T-helper 1 cell treated with Interleukin-12 subunit alpha and Interleukin-12 subunit beta and Interleukin-4 antibody, amounts not matched to agents 30 μg/mL and 1 μg/mL, for 36 hours (primary cell): ENCODE measurements around the gene CARD9.

ENCODE experiments used
- H3K27ac Mint-ChIP-seq: one replicate; pipeline ENCODE4 v1.8.0; 2021; ENCODE audit warnings: mild to moderate bottlenecking, mixed read lengths
- H3K27me3 Mint-ChIP-seq: one replicate; pipeline ENCODE4 v1.8.0; 2021; ENCODE audit warnings: low read depth, mixed read lengths
- H3K36me3 Mint-ChIP-seq: one replicate; pipeline ENCODE4 v1.8.0; 2021; ENCODE audit warnings: low read depth, mixed read lengths
- H3K4me1 Mint-ChIP-seq: one replicate; pipeline ENCODE4 v1.8.0; 2021; ENCODE audit warnings: low read depth, mixed read lengths
- H3K4me3 Mint-ChIP-seq: one replicate; pipeline ENCODE4 v1.8.0; 2021; ENCODE audit warnings: mild to moderate bottlenecking, moderate library complexity, mixed read lengths
- H3K9me3 Mint-ChIP-seq: one replicate; pipeline ENCODE4 v1.8.0; 2021; ENCODE audit warnings: mixed read lengths

Gene CARD9

GRCh38 chr9:136380381-136380780 lies 6.9 kb upstream of the CARD9 start:
- Mint-ChIP-seq H3K36me3 (peaks cover 15% of the 10 kb centered on the region), H3K4me3 (no peak overlapping the region), H3K27me3 (no peaks in the 10 kb centered on the region), H3K4me1 (peaks cover 13% of the 10 kb centered on the region), H3K9me3 (no peaks in the 10 kb centered on the region), H3K27ac (no peak overlapping the region)

- Mint-ChIP-seq H3K36me3 (peaks cover 12% of the 10 kb centered on the region), H3K4me1 (peaks cover 8% of the 10 kb centered on the region), H3K9me3 (no peaks in the 10 kb centered on the region), H3K4me3 (no peak overlapping the region), H3K27me3 (no peaks in the 10 kb centered on the region), H3K27ac (no peak overlapping the region)
Measured at GRCh38 chr9:136379891-136380290, 6.4 kb upstream of the CARD9 start.

GRCh38 chr9:136379401-136379800 lies 5.9 kb upstream of the CARD9 start:
- Mint-ChIP-seq H3K4me3 (no peak overlapping the region), H3K27ac (no peak overlapping the region), H3K27me3 (no peaks in the 10 kb centered on the region), H3K4me1 (peaks cover 3% of the 10 kb centered on the region), H3K36me3 (peaks cover 8% of the 10 kb centered on the region), H3K9me3 (no peaks in the 10 kb centered on the region)

GRCh38 chr9:136379003-136379287 lies 5.5 kb upstream of the CARD9 start:
- H3K4me3 Mint-ChIP-seq, result no peak overlapping the region
- peaks cover 3% of the 10 kb centered on the region for H3K36me3 Mint-ChIP-seq
- no peaks in the 10 kb centered on the region for H3K4me1 Mint-ChIP-seq
- no peaks in the 10 kb centered on the region for H3K9me3 Mint-ChIP-seq
- no peaks in the 10 kb centered on the region for H3K27me3 Mint-ChIP-seq
- H3K27ac Mint-ChIP-seq, result no peak overlapping the region

GRCh38 chr9:136378170-136379002 lies 4.9 kb upstream of the CARD9 start:
- Mint-ChIP-seq H3K9me3 (no peaks in the 10 kb centered on the region), H3K36me3 (peaks cover 2% of the 10 kb centered on the region), H3K4me1 (no peaks in the 10 kb centered on the region), H3K4me3 (no peak overlapping the region), H3K27ac (no peak overlapping the region), H3K27me3 (no peaks in the 10 kb centered on the region)

- peaks cover 2% of the 10 kb centered on the region for H3K36me3 Mint-ChIP-seq
- H3K9me3 Mint-ChIP-seq, result no peaks in the 10 kb centered on the region
- H3K27ac Mint-ChIP-seq, result no peak overlapping the region
- H3K27me3 Mint-ChIP-seq, result no peaks in the 10 kb centered on the region
- H3K4me1 Mint-ChIP-seq, result peaks cover 3% of the 10 kb centered on the region
- no peak overlapping the region for H3K4me3 Mint-ChIP-seq
Measured at GRCh38 chr9:136377341-136378169, 4.1 kb upstream of the CARD9 start.

GRCh38 chr9:136376457-136376856 lies 3.0 kb upstream of the CARD9 start:
- no peak overlapping the region for H3K4me3 Mint-ChIP-seq
- H3K9me3 Mint-ChIP-seq, result no peaks in the 10 kb centered on the region
- H3K36me3 Mint-ChIP-seq, result peaks cover 2% of the 10 kb centered on the region
- H3K27ac Mint-ChIP-seq, result no peak overlapping the region
- H3K27me3 Mint-ChIP-seq, result no peaks in the 10 kb centered on the region
- peaks cover 3% of the 10 kb centered on the region for H3K4me1 Mint-ChIP-seq

GRCh38 chr9:136375096-136375495 lies 1.6 kb upstream of the CARD9 start:
- Mint-ChIP-seq H3K9me3 (no peaks in the 10 kb centered on the region), H3K4me3 (no peak overlapping the region), H3K27ac (no peak overlapping the region), H3K27me3 (no peaks in the 10 kb centered on the region), H3K36me3 (peaks cover 2% of the 10 kb centered on the region), H3K4me1 (peaks cover 3% of the 10 kb centered on the region)

- Mint-ChIP-seq H3K27me3 (no peaks in the 10 kb centered on the region), H3K9me3 (no peaks in the 10 kb centered on the region), H3K4me3 (no peak overlapping the region), H3K4me1 (peaks cover 3% of the 10 kb centered on the region), H3K36me3 (peaks cover 2% of the 10 kb centered on the region), H3K27ac (no peak overlapping the region)
Measured at GRCh38 chr9:136374183-136374575, 710 bp upstream of the CARD9 start.

- Mint-ChIP-seq H3K27ac (no peak overlapping the region), H3K4me3 (no peak overlapping the region), H3K27me3 (no peaks in the 10 kb centered on the region), H3K36me3 (peaks cover 2% of the 10 kb centered on the region), H3K9me3 (no peaks in the 10 kb centered on the region), H3K4me1 (peaks cover 3% of the 10 kb centered on the region)
Measured at GRCh38 chr9:136372561-136373299, 739 bp downstream of the CARD9 start.

GRCh38 chr9:136372006-136372405 lies 1.5 kb downstream of the CARD9 start:
- Mint-ChIP-seq H3K27me3 (no peaks in the 10 kb centered on the region), H3K27ac (no peak overlapping the region), H3K36me3 (peaks cover 2% of the 10 kb centered on the region), H3K4me3 (no peak overlapping the region), H3K9me3 (no peaks in the 10 kb centered on the region), H3K4me1 (peaks cover 3% of the 10 kb centered on the region)

- peaks cover 3% of the 10 kb centered on the region for H3K4me1 Mint-ChIP-seq
- H3K27me3 Mint-ChIP-seq, result no peaks in the 10 kb centered on the region
- H3K27ac Mint-ChIP-seq, result no peak overlapping the region
- no peak overlapping the region for H3K4me3 Mint-ChIP-seq
- H3K9me3 Mint-ChIP-seq, result no peaks in the 10 kb centered on the region
- H3K36me3 Mint-ChIP-seq, result peaks cover 2% of the 10 kb centered on the region
Measured at GRCh38 chr9:136371533-136371880, 2.0 kb downstream of the CARD9 start.

GRCh38 chr9:136370687-136371532 lies 2.6 kb downstream of the CARD9 start:
- Mint-ChIP-seq H3K4me3 (no peak overlapping the region), H3K27me3 (no peaks in the 10 kb centered on the region), H3K27ac (no peak overlapping the region), H3K4me1 (peaks cover 3% of the 10 kb centered on the region), H3K9me3 (no peaks in the 10 kb centered on the region), H3K36me3 (peaks cover 2% of the 10 kb centered on the region)

- H3K4me1 Mint-ChIP-seq, result peaks cover 3% of the 10 kb centered on the region
- no peak overlapping the region for H3K27ac Mint-ChIP-seq
- H3K4me3 Mint-ChIP-seq, result no peak overlapping the region
- H3K9me3 Mint-ChIP-seq, result no peaks in the 10 kb centered on the region
- peaks cover 2% of the 10 kb centered on the region for H3K36me3 Mint-ChIP-seq
- no peaks in the 10 kb centered on the region for H3K27me3 Mint-ChIP-seq
Measured at GRCh38 chr9:136370037-136370436, 3.4 kb downstream of the CARD9 start.
